ENCODE results near the gene KRT77. TPM values are rescaled to one million over a fixed set of nuclear protein-coding genes. Genes with fewer than 3 reads are reported as not detected.
"Not testable (repeated sequence)": the region's sequence is repeated elsewhere in the genome, so short reads cannot be mapped to it uniquely, and the experiment has no call there.

The KRT77 gene
- total RNA-seq, 2 experiments from 2014 or later = not detected

- no peak for DNase-seq
- CTCF ChIA-PET = interaction anchor here (0.9 to 3.0 kb wide), 2 partner anchors 156 to 165 kb away, joined by 3 to 9 read pairs; no protein-coding TSS in a partner anchor
- H3K36me3 Mint-ChIP-seq = no peaks in the 10 kb centered on the region
- no peak overlapping the region for H3K4me3 Mint-ChIP-seq
- H3K27me3 Mint-ChIP-seq = peaks cover 53% of the 10 kb centered on the region
- ATAC-seq = no peak
- no peak overlapping the region for H3K27ac Mint-ChIP-seq
- no peaks in the 10 kb centered on the region for H3K4me1 Mint-ChIP-seq
- no peaks in the 10 kb centered on the region for H3K9me3 Mint-ChIP-seq (ENCODE audit: low read depth)
These were observed 11.6 kb upstream of the KRT77 start for GRCh38 chr12:52714887-52715281.

- Mint-ChIP-seq H3K9me3 (ENCODE audit: low read depth) (no peaks in the 10 kb centered on the region), H3K27me3 (peaks cover 53% of the 10 kb centered on the region), H3K36me3 (no peaks in the 10 kb centered on the region), H3K27ac (no peak overlapping the region), H3K4me1 (no peaks in the 10 kb centered on the region), H3K4me3 (no peak overlapping the region)
- CTCF ChIA-PET = interaction anchor here (0.9 to 3.0 kb wide), 2 partner anchors 156 to 166 kb away, joined by 3 to 9 read pairs; no protein-coding TSS in a partner anchor
- no peak for DNase-seq
- no peak for ATAC-seq
These were observed 10.9 kb upstream of the KRT77 start for GRCh38 chr12:52713960-52714886.

GRCh38 chr12:52712122-52712521 is 8.8 kb upstream of the KRT77 start:
- peaks cover 54% of the 10 kb centered on the region for H3K27me3 Mint-ChIP-seq
- H3K4me3 Mint-ChIP-seq = not testable (repeated sequence)

GRCh38 chr12:52710730-52711129 is 7.4 kb upstream of the KRT77 start:
- Mint-ChIP-seq H3K27ac (no peak overlapping the region), H3K4me3 (no peak overlapping the region), H3K36me3 (no peaks in the 10 kb centered on the region), H3K4me1 (no peaks in the 10 kb centered on the region), H3K9me3 (ENCODE audit: low read depth) (no peaks in the 10 kb centered on the region), H3K27me3 (peaks cover 40% of the 10 kb centered on the region)
- DNase-seq (no peak), ATAC-seq (no peak)
- CTCF ChIA-PET = interaction anchor here (1.1 kb wide), 1 partner anchor 174 kb away, joined by 3 read pairs; no protein-coding TSS in a partner anchor

More at GRCh38 chr12:52712122-52712521, 8.8 kb upstream of the KRT77 start:
- H3K4me1 Mint-ChIP-seq; H3K9me3 Mint-ChIP-seq (ENCODE audit: low read depth); CTCF ChIA-PET; H3K27ac Mint-ChIP-seq; ATAC-seq; H3K36me3 Mint-ChIP-seq; DNase-seq: not testable (repeated sequence)

- ATAC-seq = no peak
- Mint-ChIP-seq H3K4me3 (no peak overlapping the region), H3K27ac (no peak overlapping the region), H3K9me3 (ENCODE audit: low read depth) (no peaks in the 10 kb centered on the region), H3K36me3 (no peaks in the 10 kb centered on the region), H3K4me1 (no peaks in the 10 kb centered on the region), H3K27me3 (peaks cover 23% of the 10 kb centered on the region)
- DNase-seq = no peak
- CTCF ChIA-PET = interaction anchor here (1.5 kb wide), 1 partner anchor 162 kb away, joined by 4 read pairs; no protein-coding TSS in a partner anchor
These were observed 4.7 kb upstream of the KRT77 start for GRCh38 chr12:52708010-52708409.

GRCh38 chr12:52704464-52704863 is 1.1 kb upstream of the KRT77 start:
- CTCF ChIA-PET = no interaction called here
- no peaks in the 10 kb centered on the region for H3K4me1 Mint-ChIP-seq
- H3K36me3 Mint-ChIP-seq = no peaks in the 10 kb centered on the region
- H3K4me3 Mint-ChIP-seq = no peak overlapping the region
- ATAC-seq = no peak
- no peak for DNase-seq
- no peaks in the 10 kb centered on the region for H3K9me3 Mint-ChIP-seq (ENCODE audit: low read depth)
- H3K27ac Mint-ChIP-seq = no peak overlapping the region
- peaks cover 12% of the 10 kb centered on the region for H3K27me3 Mint-ChIP-seq

GRCh38 chr12:52703878-52704277 is 554 bp upstream of the KRT77 start:
- peaks cover 12% of the 10 kb centered on the region for H3K27me3 Mint-ChIP-seq
- CTCF ChIA-PET = no interaction called here
- no peaks in the 10 kb centered on the region for H3K36me3 Mint-ChIP-seq
- ATAC-seq (no peak), DNase-seq (no peak)
- no peak overlapping the region for H3K27ac Mint-ChIP-seq
- H3K4me3 Mint-ChIP-seq = no peak overlapping the region
- H3K9me3 Mint-ChIP-seq (ENCODE audit: low read depth) = no peaks in the 10 kb centered on the region
- no peaks in the 10 kb centered on the region for H3K4me1 Mint-ChIP-seq

- CTCF ChIA-PET = no interaction called here
- ATAC-seq = no peak
- Mint-ChIP-seq H3K9me3 (ENCODE audit: low read depth) (no peaks in the 10 kb centered on the region), H3K4me3 (no peak overlapping the region), H3K27me3 (peaks cover 11% of the 10 kb centered on the region), H3K27ac (no peak overlapping the region), H3K4me1 (no peaks in the 10 kb centered on the region), H3K36me3 (no peaks in the 10 kb centered on the region)
- no peak for DNase-seq
These were observed 986 bp downstream of the KRT77 start for GRCh38 chr12:52702338-52702737.

GRCh38 chr12:52701281-52701680 is 2.0 kb downstream of the KRT77 start:
- ATAC-seq (no peak), DNase-seq (no peak)
- CTCF ChIA-PET = no interaction called here
- H3K27ac Mint-ChIP-seq = no peak overlapping the region
- H3K36me3 Mint-ChIP-seq = no peaks in the 10 kb centered on the region
- no peaks in the 10 kb centered on the region for H3K4me1 Mint-ChIP-seq
- H3K9me3 Mint-ChIP-seq (ENCODE audit: low read depth) = no peaks in the 10 kb centered on the region
- H3K27me3 Mint-ChIP-seq = peaks cover 17% of the 10 kb centered on the region
- no peak overlapping the region for H3K4me3 Mint-ChIP-seq

GRCh38 chr12:52699960-52700359 is 3.4 kb downstream of the KRT77 start:
- CTCF ChIA-PET = no interaction called here
- Mint-ChIP-seq H3K36me3 (no peaks in the 10 kb centered on the region), H3K4me1 (no peaks in the 10 kb centered on the region), H3K27ac (no peak overlapping the region), H3K27me3 (peaks cover 19% of the 10 kb centered on the region), H3K4me3 (no peak overlapping the region), H3K9me3 (ENCODE audit: low read depth) (no peaks in the 10 kb centered on the region)
- ATAC-seq (no peak), DNase-seq (no peak)

- DNase-seq (no peak), ATAC-seq (no peak)
- CTCF ChIA-PET = interaction anchor here (1.4 kb wide), 1 partner anchor 181 kb away, joined by 3 read pairs; no protein-coding TSS in a partner anchor
- Mint-ChIP-seq H3K27me3 (peaks cover 24% of the 10 kb centered on the region), H3K4me1 (no peaks in the 10 kb centered on the region), H3K27ac (no peak overlapping the region), H3K4me3 (no peak overlapping the region), H3K36me3 (no peaks in the 10 kb centered on the region), H3K9me3 (ENCODE audit: low read depth) (no peaks in the 10 kb centered on the region)
These were observed 4.0 kb downstream of the KRT77 start for GRCh38 chr12:52699373-52699772.

GRCh38 chr12:52698651-52699340 is 4.5 kb downstream of the KRT77 start:
- Mint-ChIP-seq H3K4me3 (no peak overlapping the region), H3K27ac (no peak overlapping the region), H3K36me3 (no peaks in the 10 kb centered on the region), H3K4me1 (no peaks in the 10 kb centered on the region), H3K9me3 (ENCODE audit: low read depth) (no peaks in the 10 kb centered on the region), H3K27me3 (peaks cover 22% of the 10 kb centered on the region)
- ATAC-seq (no peak), DNase-seq (no peak)
- CTCF ChIA-PET = interaction anchor here (1.4 kb wide), 1 partner anchor 181 kb away, joined by 3 read pairs; no protein-coding TSS in a partner anchor

GRCh38 chr12:52697058-52697582 is 6.2 kb downstream of the KRT77 start:
- no peak for ATAC-seq
- no peak overlapping the region for H3K4me3 Mint-ChIP-seq

More at GRCh38 chr12:52697058-52697582, 6.2 kb downstream of the KRT77 start:
- no peak for DNase-seq
- H3K27ac Mint-ChIP-seq = no peak overlapping the region
- H3K27me3 Mint-ChIP-seq = peaks cover 32% of the 10 kb centered on the region
- CTCF ChIA-PET = no interaction called here
- no peaks in the 10 kb centered on the region for H3K4me1 Mint-ChIP-seq
- H3K9me3 Mint-ChIP-seq (ENCODE audit: low read depth) = no peaks in the 10 kb centered on the region
- H3K36me3 Mint-ChIP-seq = no peaks in the 10 kb centered on the region
